Measurements from ENCODE around the gene CAMKMT. TPM values are rescaled to one million over a fixed set of nuclear protein-coding genes. Genes with fewer than 3 reads are reported as not detected.

CAMKMT gene
- total and polyA plus RNA-seq, 2 experiments from 2014 or later = 26.5 to 29.5 TPM

DNA sequence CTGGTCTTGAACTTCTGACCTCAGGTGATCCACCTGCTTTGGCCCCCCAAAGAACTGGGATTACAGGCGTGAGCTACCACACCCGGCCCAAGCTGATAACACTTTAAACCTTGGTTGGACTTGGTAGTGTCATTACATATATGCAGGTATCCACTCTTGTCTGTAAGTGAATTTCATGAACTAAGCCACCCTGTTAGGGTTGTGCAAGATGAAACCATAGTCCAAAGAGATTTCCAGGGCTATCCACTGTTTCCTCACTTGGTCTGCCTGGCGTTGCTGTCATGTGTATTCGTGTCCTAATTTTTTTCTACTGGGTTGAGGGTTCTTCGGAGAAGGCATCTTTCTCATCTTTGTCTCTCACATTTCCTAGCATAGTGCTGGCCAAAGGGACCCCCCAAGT is 203.0 kb downstream of the CAMKMT start (continued):
- TF ChIP-seq, protein P1, sequence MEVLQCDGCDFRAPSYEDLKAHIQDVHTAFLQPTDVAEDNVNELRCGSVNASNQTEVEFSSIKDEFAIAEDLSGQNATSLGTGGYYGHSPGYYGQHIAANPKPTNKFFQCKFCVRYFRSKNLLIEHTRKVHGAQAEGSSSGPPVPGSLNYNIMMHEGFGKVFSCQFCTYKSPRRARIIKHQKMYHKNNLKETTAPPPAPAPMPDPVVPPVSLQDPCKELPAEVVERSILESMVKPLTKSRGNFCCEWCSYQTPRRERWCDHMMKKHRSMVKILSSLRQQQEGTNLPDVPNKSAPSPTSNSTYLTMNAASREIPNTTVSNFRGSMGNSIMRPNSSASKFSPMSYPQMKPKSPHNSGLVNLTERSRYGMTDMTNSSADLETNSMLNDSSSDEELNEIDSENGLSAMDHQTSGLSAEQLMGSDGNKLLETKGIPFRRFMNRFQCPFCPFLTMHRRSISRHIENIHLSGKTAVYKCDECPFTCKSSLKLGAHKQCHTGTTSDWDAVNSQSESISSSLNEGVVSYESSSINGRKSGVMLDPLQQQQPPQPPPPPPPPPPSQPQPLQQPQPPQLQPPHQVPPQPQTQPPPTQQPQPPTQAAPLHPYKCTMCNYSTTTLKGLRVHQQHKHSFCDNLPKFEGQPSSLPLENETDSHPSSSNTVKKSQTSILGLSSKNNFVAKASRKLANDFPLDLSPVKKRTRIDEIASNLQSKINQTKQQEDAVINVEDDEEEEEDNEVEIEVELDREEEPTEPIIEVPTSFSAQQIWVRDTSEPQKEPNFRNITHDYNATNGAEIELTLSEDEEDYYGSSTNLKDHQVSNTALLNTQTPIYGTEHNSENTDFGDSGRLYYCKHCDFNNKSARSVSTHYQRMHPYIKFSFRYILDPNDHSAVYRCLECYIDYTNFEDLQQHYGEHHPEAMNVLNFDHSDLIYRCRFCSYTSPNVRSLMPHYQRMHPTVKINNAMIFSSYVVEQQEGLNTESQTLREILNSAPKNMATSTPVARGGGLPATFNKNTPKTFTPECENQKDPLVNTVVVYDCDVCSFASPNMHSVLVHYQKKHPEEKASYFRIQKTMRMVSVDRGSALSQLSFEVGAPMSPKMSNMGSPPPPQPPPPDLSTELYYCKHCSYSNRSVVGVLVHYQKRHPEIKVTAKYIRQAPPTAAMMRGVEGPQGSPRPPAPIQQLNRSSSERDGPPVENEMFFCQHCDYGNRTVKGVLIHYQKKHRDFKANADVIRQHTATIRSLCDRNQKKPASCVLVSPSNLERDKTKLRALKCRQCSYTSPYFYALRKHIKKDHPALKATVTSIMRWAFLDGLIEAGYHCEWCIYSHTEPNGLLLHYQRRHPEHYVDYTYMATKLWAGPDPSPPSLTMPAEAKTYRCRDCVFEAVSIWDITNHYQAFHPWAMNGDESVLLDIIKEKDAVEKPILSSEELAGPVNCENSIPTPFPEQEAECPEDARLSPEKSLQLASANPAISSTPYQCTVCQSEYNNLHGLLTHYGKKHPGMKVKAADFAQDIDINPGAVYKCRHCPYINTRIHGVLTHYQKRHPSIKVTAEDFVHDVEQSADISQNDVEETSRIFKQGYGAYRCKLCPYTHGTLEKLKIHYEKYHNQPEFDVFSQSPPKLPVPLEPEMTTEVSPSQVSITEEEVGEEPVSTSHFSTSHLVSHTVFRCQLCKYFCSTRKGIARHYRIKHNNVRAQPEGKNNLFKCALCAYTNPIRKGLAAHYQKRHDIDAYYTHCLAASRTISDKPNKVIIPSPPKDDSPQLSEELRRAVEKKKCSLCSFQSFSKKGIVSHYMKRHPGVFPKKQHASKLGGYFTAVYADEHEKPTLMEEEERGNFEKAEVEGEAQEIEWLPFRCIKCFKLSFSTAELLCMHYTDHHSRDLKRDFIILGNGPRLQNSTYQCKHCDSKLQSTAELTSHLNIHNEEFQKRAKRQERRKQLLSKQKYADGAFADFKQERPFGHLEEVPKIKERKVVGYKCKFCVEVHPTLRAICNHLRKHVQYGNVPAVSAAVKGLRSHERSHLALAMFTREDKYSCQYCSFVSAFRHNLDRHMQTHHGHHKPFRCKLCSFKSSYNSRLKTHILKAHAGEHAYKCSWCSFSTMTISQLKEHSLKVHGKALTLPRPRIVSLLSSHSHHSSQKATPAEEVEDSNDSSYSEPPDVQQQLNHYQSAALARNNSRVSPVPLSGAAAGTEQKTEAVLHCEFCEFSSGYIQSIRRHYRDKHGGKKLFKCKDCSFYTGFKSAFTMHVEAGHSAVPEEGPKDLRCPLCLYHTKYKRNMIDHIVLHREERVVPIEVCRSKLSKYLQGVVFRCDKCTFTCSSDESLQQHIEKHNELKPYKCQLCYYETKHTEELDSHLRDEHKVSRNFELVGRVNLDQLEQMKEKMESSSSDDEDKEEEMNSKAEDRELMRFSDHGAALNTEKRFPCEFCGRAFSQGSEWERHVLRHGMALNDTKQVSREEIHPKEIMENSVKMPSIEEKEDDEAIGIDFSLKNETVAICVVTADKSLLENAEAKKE (CRISPR knock-in tag; IDR thresholded peaks at IDR 0.05) = no peak
- no peak for TF ChIP-seq EZH2phosphoT487 (IDR thresholded peaks at IDR 0.05; ENCODE audit: unreplicated experiment)
- TF ChIP-seq STAT1 (IDR thresholded peaks at IDR 0.05; ENCODE audit: unreplicated experiment) = no peak

DNA sequence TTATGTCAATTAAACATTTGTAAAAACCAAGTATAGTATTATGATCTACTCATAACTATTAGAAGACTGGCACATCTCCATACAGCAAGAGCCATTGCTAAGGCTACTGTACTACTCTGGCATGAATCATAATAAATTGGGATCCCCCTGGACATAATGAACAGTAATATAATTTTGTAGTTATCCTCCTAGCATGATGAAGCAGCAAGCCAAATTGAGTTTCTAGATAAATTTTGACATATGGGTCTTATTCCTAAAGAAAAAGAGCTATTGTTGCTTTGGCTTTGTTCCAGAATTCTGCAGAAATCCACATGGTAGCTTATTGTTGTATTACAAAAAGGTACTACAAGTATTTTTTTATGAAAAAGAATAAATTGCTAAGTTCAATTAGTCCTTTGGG is 204.3 kb downstream of the CAMKMT start:
- TF ChIP-seq JUNB (IDR thresholded peaks at IDR 0.05; ENCODE audit: unreplicated experiment) (no peak), ZNF114 (CRISPR knock-in tag; IDR thresholded peaks at IDR 0.05) (no peak), CREB1 (CRISPR knock-in tag; IDR thresholded peaks at IDR 0.05; ENCODE audit: low read depth) (no peak), NANOG (IDR thresholded peaks at IDR 0.05; ENCODE audit: borderline replicate concordance) (no peak), EZH2phosphoT487 (IDR thresholded peaks at IDR 0.05; ENCODE audit: unreplicated experiment) (no peak)

More for the DNA sequence above, 204.3 kb downstream of the CAMKMT start:
- Mint-ChIP-seq H3K4me3 (no peak overlapping the region), H3K4me1 (peaks cover 11% of the 10 kb centered on the region), H3K36me3 (ENCODE audit: low read depth) (no peaks in the 10 kb centered on the region), H3K27me3 (ENCODE audit: insufficient read depth, low read depth, poor library complexity) (no peaks in the 10 kb centered on the region), H3K27ac (no peak overlapping the region), H3K9me3 (no peaks in the 10 kb centered on the region)
- H3K4me3 ChIP-seq = no peak overlapping the region
- no peak overlapping the region for H3K4me2 ChIP-seq
- H3K9me2 ChIP-seq (ENCODE audit: insufficient read depth) = no peaks in the 10 kb centered on the region
- no peaks in the 10 kb centered on the region; the same call in 1 of the 2 replicates for H3K4me1 ChIP-seq (ENCODE audit: insufficient read depth)
- H3F3A ChIP-seq (replicated peaks; ENCODE audit: low read depth) = no peaks in the 10 kb centered on the region
- H3K79me2 ChIP-seq (replicated peaks; ENCODE audit: insufficient read depth) = no peaks in the 10 kb centered on the region
- DNase-seq (ENCODE audit: low spot score) = no peak
- H3K27me3 ChIP-seq (ENCODE audit: insufficient read depth) = no peaks in the 10 kb centered on the region
- H2AFZ ChIP-seq = no peak overlapping the region
- ATAC-seq = no peak
- H3K36me3 ChIP-seq (ENCODE audit: insufficient read depth) = no peaks in the 10 kb centered on the region
- H4K20me1 ChIP-seq (replicated peaks; ENCODE audit: insufficient read depth) = no peaks in the 10 kb centered on the region; the same call in 1 of the 2 replicates
- H3K27ac ChIP-seq (ENCODE audit: low read depth) = no peak overlapping the region; the same call in 1 of the 2 replicates

All from GM23338 (cell line).